Measurements from ENCODE around the gene SPATA7.

The SPATA7 gene

DNA sequence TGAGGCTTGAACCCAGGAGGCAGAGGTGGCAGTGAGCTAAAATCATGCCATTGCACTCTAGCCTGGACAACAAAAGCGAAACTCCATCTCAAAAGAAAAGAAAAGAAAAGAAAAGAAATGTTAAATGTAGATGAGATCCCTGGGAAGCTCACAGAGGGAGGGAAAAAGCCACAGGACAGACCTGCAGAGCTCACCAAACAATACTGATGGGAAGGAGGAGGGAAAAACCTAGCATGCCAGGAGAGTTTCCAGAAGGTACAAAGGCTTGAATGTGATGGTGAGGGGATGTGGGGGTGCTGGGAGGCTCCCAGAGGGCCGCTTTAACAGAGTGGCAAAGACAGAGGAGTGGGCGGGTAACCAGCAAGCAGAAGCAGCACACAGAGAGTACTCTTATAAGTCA, 97.1 kb downstream of the SPATA7 start:
- no peak for DNase-seq (ENCODE audit: low spot score)
